GM19023 (cell line): ENCODE results near the gene MARCOL.
"Not testable (repeated sequence)": the region's sequence is repeated elsewhere in the genome, so short reads cannot be mapped to it uniquely, and the experiment has no call there.

Experiments
- ATAC-seq: cut with Tn5 transposase; IDR thresholded peaks from one replicate; pipeline ENCODE4 v1.9.1; 2021; ENCODE audit warnings: mild to moderate bottlenecking, moderate library complexity; ENCODE audit not compliant: unreplicated experiment

The MARCOL gene

DNA sequence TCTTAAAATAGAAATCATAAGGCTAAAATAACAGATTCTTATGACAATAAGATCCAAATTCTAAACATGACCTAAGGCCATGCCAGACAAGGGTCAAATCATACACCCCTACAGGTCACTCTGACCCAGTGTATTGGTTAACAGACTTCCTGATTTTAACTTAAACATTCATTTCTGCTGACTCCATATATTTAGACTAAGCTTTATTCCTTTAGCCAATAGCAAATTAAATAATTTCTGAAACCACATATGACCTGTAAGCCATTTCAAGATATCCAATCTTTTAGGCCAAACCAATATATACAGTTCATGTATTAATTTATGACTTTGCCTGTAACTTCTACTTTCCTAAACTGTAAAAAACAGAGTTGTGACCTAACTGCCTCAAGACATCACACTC is 22.9 kb downstream of the MARCOL start:
- ATAC-seq = no peak

DNA sequence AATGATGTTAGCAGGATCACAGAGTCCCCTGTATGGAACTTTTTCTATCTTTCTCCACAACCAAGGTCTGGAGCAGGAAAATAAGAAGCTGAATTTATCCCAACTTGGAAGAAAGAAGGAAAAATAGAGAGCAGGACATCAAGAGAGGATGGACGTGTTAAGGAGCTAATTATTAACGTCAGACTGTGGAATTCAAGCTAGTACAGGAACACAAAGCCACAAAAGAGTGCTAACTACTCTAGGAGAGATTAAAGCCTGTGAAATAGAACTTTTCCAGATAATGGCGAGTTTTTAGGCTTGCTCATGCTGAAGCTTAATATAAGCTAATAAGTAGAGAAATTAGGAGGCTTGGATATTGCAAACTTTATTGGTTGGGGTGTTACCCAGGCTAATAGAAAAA is 29.6 kb downstream of the MARCOL start:
- no peak for ATAC-seq

DNA sequence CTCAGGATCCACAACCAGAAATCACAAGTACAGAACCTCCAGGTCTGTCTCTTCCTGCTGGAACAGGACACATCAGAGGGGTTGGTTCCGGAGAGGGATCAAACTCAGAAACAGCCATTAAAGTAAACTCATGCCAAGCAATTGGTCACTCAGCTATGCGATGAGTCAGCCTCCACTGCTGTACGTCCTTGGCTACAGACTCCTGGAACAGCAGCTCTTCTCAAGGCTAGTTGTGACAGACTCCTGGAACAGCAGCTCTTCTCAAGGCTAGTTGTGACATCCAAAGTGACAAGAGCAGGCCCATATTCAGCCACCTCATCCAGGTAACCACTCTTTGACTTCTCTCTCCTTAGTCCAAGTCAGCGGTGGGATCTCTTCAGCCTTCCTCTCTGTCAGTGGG is 30.2 kb downstream of the MARCOL start, which contains the start of gene SPINK13:
TSS of gene SPINK13 (plus strand) at position 229 of the 400 bp plus-strand sequence. CDS start 1,279 bp downstream, outside the sequence.
- no peak for ATAC-seq

DNA sequence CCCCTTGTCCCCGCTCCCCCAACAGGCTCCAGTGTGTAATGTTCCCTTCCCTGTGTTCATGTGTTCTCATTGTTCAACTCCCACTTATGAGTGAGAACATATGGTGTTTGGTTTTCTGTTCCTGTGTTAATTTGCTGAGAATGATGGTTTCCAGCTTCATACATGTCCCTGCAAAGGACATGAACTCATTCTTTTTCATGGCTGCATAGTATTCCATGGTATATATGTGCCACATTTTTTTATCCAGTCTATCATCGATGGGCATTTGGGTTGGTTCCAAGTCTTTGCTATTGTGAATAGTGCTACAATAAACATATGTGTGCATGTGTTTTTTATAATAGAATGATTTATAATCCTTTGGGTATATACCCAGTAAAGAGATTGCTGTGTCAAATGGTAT is 36.8 kb downstream of the MARCOL start:
- ATAC-seq = not testable (repeated sequence)

DNA sequence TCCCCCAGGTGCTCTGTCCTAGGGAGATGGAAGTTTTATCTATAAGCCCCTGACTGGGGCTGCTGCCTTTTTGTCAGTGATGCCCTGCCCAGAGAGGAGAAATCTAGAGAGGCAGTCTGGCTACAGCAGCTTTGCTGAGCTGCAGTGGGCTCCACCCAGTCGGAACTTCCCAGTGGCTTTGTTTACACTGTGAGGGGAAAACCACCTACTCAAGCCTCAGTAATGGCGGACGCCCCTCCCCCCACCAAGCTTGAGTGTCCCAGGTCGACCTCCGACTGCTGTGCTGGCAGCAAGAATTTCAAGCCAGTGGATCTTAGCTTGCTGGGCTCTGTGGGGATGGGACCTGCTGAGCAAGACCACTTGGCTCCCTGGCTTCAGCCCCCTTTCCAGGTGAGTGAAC is 42.6 kb downstream of the MARCOL start:
- not testable (repeated sequence) for ATAC-seq

DNA sequence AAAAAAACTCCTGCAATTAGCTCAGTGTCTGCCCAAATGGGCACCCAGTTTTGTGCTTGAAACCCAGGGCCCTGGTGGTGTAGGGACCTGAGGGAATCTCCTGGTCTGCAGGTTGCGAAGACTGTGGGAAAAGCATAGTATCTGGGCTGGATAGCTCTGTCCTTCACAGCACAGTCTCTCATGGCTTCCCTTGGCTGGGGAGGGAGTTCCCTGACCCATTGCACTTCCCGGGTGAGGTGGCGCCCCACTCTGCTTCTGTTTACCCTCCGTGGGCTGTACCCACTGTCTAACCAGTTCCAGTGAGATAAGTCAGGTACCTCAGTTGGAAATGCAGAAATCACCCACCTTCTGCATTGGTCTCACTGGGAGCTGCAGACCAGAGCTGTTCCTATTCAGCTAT is 43.0 kb downstream of the MARCOL start:
- ATAC-seq = not testable (repeated sequence)

DNA sequence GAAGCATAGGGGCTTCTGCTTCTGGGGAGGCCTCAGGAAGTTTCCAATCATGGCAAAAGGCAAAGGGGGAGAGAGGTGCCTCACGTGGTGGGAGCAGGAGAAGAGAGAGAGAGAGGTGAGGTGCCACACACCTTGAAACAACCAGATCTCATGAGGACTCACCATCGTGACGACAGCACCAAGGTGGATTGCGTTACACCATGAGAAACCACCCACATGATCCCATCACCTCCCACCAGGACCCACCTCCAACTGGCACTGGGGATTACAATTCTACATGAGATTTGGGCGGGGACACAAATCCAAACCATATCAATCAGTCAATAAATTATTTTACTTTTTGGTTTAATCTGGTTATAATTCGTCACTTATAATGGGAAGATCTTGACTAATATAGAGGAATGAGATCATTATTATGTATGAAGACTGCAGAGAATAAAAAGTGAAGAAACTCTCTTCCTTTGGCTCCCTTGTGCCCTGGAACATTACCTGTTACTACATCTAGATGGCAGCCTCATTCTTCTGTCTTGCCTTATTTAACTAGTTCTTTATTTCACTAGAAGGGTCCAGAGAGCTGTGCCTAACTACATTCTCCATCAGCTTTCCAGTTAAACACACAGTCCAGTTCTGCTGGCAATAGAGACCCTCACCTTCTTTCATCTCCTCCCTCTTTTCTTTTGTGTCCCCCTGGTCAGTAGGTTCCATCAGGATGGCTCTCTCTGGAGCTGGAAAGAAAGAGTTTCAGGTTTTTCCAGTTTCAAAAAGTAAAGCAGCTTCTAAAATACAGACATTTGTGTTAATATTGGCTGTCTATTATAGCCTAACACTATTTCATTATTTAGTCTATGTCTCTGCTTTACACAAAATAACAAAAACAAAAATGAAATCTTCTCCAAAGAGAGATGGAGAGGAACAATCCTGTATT is 52.2 kb downstream of the MARCOL start:
- no peak for ATAC-seq
